Measurements from ENCODE around the gene HAP1.
"Not testable (repeated sequence)": the region's sequence is repeated elsewhere in the genome, so short reads cannot be mapped to it uniquely, and the experiment has no call there.

HAP1 gene

DNA sequence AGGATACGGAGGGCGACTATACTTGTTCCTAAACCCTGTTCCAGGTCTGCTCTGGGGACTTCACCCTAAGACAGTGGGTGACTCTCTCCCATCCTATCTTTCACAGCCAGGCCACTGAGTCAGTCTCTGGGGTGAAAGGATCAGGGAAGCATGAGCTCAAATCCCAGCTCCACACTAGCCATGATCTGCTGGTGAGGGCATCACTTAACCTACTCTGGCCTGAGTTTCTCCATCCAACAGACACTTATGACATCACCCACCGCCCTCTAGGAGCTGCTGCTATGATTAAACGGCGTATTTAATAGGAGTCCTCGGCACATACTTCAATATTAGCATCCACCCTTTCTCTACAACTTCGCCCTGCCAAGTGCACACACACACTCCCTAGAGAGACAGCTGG is 12.2 kb downstream of the HAP1 start:
- DNase-seq, result no peak

DNA sequence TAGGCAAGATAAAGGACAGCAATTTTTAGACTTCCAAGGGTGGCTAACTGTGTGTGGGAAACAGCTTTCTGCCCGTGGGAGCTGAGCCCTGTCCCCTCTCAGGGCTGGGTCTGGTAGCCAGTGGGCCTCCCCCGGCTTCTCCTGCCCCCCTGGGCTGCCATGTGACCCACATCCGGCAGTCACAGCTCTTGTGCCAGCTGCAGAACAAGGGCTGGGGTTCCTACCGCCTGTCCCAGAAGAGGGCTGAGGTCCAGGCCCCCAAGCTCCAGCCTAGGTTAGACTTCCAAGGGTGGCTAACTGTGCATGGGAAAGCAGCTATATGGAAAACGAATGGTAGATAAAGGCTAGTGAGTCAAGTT is 16.2 kb downstream of the HAP1 start:
- no peak for DNase-seq

DNA sequence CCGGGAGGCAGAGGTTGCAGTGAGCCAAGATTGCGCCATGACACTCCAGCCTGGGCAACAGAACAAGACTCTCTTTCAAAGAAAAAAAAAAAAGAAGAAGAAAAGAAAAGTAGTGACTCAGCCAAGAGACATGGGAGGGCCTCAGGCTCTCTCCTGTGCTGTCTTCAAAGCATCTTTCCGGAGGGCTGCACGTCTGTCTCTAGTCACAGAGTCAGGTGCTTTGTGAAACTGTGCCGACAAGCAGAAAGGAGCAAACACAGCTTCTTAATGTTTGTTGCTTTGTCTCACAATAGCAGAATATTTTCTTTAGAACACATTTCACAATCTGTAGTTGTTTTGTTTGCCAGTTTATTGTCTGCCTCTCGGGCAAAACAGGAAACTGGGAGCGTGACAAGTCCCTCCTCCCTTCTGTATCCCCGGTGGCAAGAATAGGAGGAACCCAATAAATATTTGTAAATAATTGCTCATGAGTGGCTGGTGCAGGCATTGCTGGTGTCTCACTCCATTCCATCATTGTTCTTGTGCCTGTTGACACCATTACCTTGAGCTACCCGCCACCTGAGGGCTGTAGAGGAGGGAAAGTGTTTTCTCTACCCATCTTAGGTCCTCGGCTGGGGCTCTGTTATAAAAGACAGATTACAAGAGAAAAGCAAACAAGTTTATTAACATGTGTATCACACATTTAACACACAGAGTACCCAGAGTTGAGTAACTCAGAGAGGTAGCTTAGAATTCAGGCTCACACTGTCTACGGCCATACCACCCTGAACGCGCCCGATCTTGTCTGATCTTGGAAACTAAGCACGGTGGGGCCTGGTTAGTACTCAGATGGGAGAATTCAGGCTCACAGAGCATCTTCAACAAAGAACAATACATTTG is 16.8 kb downstream of the HAP1 start:
- peak; percentile 48 for DNase-seq

DNA sequence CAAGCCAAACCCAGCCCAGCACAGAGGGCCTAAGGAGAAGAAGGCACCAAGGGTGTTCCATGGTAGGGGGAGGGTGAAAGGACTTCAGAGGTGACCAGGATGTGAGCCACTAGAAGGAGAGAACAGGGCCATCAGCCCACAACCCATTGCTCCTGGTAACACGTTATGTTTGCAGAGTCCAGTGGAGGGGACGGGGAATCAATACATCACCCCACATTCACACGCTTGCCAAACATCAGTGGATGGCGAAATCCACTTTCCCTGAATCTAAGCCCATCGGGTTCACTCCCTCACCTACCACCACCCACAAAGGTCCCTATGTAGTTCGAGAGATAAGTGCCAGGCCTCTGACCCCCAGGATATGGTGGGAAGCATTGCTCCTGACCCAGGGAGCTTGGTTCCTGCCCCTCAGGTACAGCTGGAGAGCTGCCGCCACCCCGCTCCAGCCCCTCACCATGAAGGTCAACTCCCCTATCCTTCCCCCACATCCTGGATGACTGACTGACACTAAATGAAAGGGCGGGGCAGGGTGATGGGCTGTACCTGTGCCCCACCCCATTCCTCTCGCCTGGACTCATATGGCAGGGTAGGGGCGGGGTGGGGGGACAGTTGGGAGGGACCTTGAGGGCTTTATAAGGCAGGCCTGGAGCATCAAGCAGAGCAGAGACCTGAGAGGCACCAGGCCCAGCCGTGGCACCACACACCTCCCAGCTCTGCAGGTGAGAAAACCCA is 22.6 kb downstream of the HAP1 start, which contains the start of gene GAST:
TSS of gene GAST (plus strand) at position 663 of the 732 bp plus-strand sequence. CDS start 3,106 bp downstream, outside the sequence.
- no peak for DNase-seq

DNA sequence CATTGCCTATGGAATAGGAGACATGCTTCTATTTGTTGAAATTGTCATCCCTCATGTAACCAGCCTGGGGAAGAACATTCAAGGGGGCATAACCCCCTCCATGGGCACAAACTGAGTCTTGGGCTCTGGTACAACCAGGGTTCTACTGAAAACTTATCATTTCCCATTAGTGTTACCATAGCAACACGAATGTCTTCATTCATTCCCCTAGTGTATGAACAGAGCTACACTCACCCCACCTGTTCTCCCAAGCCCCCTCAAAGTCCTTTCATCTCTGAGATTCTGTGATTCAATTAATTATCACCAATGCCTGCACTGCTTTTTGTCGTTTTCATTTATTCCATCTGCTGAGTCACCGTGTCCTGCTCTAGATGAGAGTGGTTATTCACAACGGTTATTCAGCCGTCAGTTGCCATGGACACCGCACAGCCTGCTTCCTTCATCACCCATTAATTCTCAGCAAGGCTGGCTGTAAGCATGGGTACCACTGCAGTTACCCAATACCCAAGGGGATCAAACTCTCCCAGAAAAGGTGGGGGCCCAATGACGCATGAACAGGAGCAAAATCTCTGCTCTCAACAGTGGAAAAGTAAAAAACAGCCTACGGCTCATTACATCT is 23.9 kb downstream of the HAP1 start:
- peak; percentile 45 for DNase-seq

DNA sequence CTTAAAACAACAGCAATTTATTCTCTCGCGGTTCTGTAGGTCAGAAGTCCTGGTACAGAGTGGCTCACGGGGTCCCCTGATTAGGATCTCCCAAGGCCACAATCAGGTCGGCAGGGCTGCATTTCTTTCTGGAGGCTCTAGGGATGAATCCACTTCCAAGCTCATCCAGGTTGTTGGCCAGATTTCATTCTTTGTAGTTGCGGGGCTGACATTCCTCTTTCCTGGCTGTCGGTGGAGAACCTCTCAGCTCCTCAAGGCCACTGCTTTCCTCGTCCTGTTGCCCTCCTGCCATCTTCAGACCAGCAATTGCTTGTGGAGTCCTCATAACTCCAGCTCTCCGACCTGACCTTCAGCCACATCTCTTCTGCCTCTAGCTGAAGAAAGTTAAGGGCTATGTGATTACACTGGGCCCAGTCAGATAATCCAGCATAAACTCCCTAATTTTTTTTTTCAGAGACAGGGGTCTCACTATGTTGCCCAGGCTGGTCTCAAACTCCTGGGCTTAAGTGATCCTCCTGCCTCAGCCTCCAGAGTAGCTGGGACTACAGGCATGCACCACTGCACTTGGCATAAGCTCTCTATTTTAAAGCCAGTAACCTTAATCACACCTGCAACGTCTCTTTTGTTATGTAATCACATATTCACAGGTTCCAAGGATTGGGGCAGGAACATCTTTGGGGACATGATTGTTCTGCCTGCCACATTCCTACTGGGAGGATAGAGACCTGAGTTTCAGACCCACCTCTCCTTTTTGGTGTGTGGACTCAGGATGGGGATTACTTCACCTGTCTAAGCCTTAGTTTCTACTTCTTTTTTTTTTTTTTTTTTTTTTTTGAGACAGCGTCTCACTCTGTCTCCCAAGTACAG is 26.4 kb downstream of the HAP1 start:
- DNase-seq, result no peak

DNA sequence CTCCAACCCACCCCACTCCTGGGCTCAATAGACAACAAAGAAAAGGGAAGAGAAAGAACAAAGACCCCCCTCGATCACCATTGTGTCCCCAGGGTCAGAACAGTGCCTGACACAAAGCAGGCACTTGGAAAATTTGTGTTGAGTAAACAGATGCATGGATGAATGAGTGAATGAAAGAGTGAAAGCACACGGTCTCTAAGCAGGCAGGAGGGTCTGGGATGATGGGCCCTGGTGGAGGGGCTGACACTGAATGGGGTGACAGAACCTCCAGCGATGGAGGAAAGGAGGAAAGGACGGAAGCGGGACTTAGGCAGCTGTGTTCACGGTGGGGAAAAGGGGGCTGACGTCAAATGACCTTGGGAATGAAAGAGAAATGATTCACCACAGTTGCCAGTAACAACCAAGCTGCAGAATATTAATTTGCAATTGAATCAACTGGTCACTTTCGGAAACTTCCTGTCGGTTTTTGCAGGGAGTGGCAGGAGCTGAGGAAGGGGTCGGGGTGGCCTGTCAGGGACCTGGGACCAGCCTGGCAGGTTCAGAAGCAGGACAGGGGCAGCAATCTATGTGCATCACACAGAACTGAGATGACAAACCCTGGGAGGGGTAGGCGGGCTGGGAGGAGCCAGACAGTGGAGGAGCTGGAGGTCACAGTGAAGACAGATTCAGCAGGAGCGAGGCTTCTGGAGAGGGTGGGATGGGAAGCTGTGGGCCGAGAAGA is 29.0 kb downstream of the HAP1 start:
- DNase-seq, result no peak

DNA sequence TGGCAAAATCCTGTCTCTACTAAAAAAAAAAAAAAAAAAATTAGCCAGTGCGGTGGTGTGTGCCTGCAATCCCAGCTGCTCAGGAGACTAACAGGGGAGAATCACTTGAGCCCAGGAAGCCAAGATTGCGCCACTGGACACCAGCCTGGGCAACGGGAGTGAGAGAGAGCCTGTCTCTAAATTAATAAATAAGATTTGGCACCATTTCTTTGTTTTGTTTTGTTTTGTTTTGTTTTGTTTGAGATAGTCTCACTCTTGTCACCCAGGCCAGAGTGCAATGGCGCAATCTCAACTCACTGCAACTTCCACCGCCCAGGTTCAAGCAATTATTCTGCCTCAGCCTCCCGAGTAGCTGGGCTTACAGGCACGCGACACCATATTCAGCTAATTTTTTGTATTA is 31.7 kb downstream of the HAP1 start:
- no peak for DNase-seq

DNA sequence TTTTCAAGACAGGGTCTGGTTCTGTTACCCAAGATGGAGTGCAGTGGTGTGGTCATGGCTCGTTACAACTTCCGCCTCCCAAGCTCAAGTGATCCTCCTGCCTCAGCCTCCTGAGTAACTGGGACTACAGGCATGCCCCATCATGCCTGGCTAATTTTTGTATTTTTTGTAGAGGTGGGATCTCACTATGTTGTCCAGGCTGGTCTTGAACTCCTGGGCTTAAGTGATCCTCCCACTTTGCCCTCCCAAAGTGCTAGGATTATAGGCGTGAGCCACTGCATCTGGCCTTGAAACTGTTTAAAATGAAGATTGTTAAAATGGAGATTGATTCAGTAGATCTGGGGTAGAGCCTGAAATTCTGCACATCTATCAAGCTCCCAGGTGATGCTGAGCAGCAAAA is 33.6 kb downstream of the HAP1 start:
- not testable (repeated sequence) for DNase-seq

DNA sequence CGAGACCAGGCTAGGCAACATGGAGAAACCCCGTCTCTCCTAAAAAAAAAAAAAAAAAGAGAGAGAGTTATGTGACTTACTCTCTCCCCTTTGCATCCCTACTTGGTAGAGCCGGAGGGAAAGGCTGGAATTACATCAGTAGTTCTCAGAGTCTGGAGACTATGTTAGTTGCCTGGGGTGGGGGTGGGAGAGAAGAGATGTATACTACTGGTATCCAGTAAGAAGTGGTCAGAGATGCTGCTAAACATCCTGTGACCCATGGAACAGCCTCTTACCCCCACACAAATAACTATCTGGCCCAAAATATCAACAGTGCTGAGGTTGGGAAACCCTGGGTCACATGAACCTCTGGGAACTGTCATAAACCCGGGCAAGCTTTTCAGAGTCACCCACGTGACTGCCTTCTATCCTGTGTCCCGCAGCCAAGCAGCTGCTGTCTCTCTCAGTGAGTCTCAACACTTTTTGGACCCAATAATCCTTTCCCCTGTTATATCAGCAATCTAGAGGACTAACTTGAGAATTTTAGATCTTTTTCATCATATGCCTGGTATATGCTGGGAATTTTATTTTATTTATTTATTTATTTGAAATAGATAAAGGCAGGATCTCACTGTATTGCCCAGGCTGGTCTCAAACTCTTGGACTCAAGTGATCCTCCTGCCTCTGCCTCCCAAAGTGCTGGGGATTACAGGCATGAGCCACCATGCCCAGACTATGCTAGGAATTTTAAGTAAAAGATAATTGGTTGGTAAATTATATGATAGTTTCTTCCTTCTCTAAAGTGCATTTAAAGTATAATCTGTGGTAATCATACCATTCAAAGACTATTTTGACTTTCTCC is 37.1 kb downstream of the HAP1 start:
- no peak for DNase-seq

DNA sequence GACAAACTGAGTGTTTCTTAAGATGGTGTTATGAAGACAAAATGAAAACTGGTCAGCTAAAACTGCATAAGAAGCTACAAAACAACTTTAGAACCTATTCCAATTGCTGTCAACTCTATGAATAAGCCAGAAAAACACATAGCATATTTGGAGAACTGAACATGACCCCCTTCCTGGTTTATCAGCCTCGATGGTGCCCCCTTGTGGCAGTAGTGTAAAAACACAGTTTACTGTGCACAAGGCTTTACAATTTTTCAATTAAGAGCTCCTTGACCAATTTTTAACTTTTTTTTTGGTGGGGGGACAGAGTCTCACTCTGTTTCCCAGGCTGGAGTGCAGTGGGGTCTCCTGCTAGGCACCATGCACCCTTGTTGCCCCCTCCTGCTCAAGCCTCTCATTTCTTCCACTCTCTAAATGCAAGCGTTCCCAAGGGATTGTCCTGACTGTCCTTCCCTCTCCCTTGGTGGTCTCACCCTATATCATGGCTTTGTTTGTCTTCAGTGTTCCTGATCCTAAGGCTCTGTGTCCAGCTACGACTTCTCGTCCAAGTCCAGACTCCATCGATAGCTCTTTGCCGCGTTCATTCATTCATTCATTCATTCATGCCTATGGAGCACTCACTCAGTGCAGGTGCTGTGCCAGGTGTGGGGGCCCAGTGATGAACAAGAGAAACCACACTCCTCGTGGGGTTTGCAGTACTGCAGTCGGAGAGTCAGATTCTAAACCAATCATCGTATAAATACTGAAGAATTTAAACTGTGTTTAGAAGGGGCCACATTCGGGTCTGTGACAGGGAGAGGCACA is 38.3 kb downstream of the HAP1 start:
- peak; percentile 60 for DNase-seq

DNA sequence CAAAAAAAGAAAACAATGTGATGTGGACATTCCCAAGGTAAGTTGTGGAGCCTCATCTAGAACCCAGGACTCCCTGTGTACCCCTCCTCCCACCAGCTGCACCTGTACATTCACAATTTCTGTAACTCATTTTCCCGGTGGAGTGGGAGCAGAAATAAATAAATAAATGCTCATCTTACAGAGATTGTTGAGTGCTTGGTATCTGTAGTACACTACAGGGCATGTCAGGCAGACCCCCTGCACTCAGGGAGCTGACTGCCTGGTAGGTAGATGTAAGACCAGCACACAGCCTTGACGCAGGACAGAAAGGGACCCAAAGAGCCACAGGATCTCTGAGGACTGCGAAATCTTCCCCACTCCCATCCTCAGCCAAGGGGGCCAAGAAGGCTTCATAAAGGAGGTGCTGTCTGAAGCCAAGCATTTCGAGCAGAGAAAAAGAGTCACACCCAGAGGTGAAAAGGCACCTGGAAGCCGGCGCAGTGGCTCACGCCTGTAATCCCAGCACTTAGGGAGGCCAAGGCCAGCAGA is 39.2 kb downstream of the HAP1 start:
- DNase-seq, result no peak

DNA sequence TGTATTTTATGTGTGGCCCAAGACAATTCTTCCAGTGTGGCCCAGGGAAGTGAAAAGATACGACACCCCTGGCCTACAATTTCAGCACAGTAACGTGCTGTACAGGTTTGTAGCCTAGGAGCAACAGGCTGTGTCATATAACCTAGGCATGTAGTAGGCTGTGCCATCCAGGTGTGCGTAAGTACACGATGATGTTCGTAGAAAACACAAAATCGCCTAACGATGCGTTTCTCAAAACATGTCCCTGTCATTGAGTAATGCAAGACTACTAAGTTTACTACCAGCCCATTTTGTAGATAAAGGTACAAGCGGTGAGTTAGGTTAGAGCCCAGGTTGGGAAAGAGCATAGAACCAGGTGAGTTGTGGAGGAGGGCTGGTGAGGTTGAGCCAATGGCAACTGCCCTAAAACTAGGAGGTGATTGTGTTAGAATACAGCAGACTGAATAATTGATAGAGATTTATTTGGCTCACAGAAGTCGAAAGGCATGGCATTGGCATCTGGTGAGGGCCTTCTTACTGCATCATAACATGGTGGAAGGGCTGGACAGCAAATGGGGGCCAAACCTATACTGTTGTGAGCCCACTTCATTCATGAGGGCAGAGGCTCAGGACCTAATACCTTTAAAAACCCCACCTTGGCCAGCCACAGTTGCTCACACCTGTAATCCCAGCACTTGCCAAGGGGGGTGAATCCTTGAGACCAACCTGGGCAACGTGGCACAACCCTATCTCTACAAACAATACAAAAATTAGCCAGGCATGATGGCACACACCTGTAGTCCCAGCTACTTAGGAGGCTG is 41.5 kb downstream of the HAP1 start:
- no peak for DNase-seq

DNA sequence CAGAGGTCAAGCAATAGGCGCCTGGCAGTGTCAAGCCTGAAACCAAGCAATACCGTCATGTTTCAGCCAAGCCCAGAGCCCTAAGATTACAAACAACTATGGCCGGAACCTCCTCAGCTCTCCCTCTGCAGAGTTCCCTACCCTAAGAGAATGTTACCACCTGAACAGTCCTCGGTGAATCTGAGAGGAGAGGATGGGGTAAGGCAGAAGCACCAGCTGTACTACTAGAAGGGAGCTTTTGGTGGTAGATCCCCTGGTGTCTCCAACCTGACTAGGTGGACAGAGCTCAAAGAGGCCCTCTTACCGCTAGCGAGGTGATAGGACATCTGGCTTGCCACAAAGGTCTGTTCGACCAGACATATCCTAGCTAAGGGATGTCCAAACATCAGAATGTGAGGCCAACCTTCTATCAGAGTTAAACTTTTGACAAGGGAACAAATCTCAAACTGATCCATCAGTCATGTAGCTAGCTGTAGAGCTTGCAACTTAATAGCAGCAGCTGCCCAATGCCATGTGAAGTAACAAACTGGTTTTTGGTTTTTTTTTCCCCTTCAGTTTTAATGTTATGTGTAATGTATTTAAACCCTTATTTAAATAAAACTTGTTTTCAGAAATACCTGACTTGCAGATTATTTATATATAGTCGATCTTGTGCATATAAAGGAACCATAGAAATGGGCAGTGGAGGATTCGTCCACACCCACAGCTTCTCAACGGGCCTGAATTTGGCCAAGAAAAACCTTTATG is 43.2 kb downstream of the HAP1 start:
- no peak for DNase-seq

DNA sequence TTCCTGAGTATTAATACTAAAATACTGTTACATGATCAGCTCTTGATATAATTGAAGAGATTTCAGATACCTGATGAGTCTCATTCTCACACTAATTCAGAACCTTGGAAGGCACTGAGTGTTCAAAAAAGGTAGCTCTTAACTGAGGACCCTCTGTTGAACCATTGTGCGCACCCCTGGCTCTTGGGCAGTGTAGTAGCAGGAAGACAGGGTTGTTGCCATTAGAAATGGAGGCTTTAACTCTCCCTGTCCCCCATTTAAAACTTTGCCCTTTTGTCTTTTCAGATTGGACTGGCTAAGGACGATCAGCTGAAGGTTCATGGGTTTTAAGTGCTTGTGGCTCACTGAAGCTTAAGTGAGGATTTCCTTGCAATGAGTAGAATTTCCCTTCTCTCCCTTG is 43.9 kb downstream of the HAP1 start:
- DNase-seq, result no peak

DNA sequence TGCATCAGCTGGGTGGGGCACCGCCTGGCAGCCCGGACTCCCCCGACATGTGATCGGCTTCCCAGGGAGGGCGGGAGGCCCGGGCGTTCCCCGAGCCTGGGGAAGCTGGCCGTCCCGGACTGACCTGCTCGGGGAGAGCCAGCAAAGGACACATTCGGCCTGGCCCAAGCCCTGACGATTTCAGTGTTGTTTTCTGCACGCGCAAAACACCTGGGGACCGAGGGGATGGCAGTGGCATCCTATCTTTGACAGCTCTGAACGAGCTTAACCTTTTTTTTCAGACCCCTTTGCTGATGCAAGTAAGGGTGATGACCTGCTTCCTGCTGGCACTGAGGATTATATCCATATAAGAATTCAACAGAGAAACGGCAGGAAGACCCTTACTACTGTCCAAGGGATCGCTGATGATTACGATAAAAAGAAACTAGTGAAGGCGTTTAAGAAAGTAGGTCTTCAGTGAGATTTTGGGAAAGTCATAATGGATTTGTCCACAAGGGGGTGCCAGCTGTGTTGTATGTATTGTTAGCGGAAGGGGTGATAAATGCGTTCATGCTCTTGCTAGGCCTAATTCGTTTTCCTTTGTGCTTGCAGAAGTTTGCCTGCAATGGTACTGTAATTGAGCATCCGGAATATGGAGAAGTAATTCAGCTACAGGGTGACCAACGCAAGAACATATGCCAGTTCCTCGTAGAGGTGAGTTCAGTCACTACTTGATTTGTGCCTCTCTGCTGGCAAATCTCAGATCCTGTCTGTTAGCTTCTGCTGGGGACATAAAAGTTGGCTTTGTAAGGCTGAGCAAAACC is 44.7 kb downstream of the HAP1 start:
- peak; percentile 48 for DNase-seq
